ENCODE measurements around the gene PSMC3. TPM values are rescaled to one million over a fixed set of nuclear protein-coding genes. Genes with fewer than 3 reads are reported as not detected.
A peak's percentile ranks its signal among the peaks of the same experiment; 100 is the strongest.

Gene PSMC3
- total and polyA plus RNA-seq, 2 of the 13 experiments (the other 11 are each of a cell fraction or from before 2014, with no cell fraction given) = 75.8 to 214 TPM

- TF ChIP-seq AFF4 (CRISPR knock-in tag; IDR thresholded peaks at IDR 0.05) (no peak), ZNF337 (CRISPR knock-in tag; IDR thresholded peaks at IDR 0.05; ENCODE audit: borderline replicate concordance, low read depth) (peak; percentile 83; the same call in 1 of the 2 replicates), TRIM24 (CRISPR knock-in tag; IDR thresholded peaks at IDR 0.05) (no peak), RCOR2 (CRISPR knock-in tag; IDR thresholded peaks at IDR 0.05) (peak; percentile 58; the same call in 1 of the 2 replicates), ZBTB33 (CRISPR knock-in tag; IDR thresholded peaks at IDR 0.05) (peak; percentile 75), MIER2 (CRISPR knock-in tag; IDR thresholded peaks at IDR 0.05) (0 out of 2 replicates have a peak, but pooled peaks have one; percentile 37), HMG20B (CRISPR knock-in tag; conservative IDR thresholded peaks at IDR 0.05) (no peak), ZNF317 (CRISPR knock-in tag; IDR thresholded peaks at IDR 0.05) (no peak), EZH2 (conservative IDR thresholded peaks at IDR 0.05; ENCODE audit: low read depth, low read length) (no peak), ZNF232 (CRISPR knock-in tag; IDR thresholded peaks at IDR 0.05; ENCODE audit: borderline replicate concordance) (peak; percentile 70; the same call in 1 of the 2 replicates), MLLT10 (CRISPR knock-in tag; IDR thresholded peaks at IDR 0.05) (no peak), SAFB2 (CRISPR knock-in tag; IDR thresholded peaks at IDR 0.05; ENCODE audit: borderline replicate concordance, low read depth) (peak; percentile 85; the same call in 1 of the 2 replicates), ZNF577 (CRISPR knock-in tag; IDR thresholded peaks at IDR 0.05; ENCODE audit: borderline replicate concordance, low read depth) (no peak), RFX3 (CRISPR knock-in tag; IDR thresholded peaks at IDR 0.05) (no peak), SRSF1 (optimal IDR thresholded peaks at IDR 0.05; ENCODE audit: low read depth, low read length) (peak; percentile 46), E2F1 (CRISPR knock-in tag; IDR thresholded peaks at IDR 0.05) (0 out of 2 replicates have a peak, but pooled peaks have one; percentile 34)
- TF ChIP-seq, protein P1, sequence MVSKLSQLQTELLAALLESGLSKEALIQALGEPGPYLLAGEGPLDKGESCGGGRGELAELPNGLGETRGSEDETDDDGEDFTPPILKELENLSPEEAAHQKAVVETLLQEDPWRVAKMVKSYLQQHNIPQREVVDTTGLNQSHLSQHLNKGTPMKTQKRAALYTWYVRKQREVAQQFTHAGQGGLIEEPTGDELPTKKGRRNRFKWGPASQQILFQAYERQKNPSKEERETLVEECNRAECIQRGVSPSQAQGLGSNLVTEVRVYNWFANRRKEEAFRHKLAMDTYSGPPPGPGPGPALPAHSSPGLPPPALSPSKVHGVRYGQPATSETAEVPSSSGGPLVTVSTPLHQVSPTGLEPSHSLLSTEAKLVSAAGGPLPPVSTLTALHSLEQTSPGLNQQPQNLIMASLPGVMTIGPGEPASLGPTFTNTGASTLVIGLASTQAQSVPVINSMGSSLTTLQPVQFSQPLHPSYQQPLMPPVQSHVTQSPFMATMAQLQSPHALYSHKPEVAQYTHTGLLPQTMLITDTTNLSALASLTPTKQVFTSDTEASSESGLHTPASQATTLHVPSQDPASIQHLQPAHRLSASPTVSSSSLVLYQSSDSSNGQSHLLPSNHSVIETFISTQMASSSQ (IDR thresholded peaks at IDR 0.05; ENCODE audit: low read depth) = no peak
- TF ChIP-seq, protein P1 (CRISPR knock-in tag; IDR thresholded peaks at IDR 0.05; ENCODE audit: borderline replicate concordance) = peak; percentile 76; the same call in 1 of the 2 replicates
These were observed 18.3 kb downstream of the PSMC3 start, which contains the start of gene SLC39A13 (continued) for GRCh38 chr11:47407746-47408590.
